Coronary artery (tissue), 2 donors: ENCODE data around the gene SESN1.

Experiments used
- DNase-seq: peaks from one replicate; pipeline ENCODE4 v3.0.0-alpha.2; 2017; ENCODE audit warnings: low spot score
- H3K27ac ChIP-seq, 2 donors: fragments of 200-600 bp; sonication (generic); one replicate each; pipeline ENCODE4 v1.5.1; 2016 to 2019
- H3K4me3 ChIP-seq: fragments of 200-600 bp; sonication (generic); 2 replicates; pipeline ENCODE4 v1.5.1; 2016; ENCODE audit warnings: mild to moderate bottlenecking, moderate library complexity
- TF ChIP-seq, protein P1 (sequence below): fragments of 200-600 bp; sonication (generic); IDR thresholded peaks from one replicate; pipeline ENCODE4 v1.5.1; 2019; ENCODE audit warnings: antibody characterized with exemption

SESN1 gene

GRCh38 chr6:109045493-109045892 is 49.2 kb downstream of the SESN1 start:
- no peak for DNase-seq
- Histone ChIP-seq H3K4me3 (no peak overlapping the region), H3K27ac (no peak overlapping the region)
- TF ChIP-seq, protein P1, sequence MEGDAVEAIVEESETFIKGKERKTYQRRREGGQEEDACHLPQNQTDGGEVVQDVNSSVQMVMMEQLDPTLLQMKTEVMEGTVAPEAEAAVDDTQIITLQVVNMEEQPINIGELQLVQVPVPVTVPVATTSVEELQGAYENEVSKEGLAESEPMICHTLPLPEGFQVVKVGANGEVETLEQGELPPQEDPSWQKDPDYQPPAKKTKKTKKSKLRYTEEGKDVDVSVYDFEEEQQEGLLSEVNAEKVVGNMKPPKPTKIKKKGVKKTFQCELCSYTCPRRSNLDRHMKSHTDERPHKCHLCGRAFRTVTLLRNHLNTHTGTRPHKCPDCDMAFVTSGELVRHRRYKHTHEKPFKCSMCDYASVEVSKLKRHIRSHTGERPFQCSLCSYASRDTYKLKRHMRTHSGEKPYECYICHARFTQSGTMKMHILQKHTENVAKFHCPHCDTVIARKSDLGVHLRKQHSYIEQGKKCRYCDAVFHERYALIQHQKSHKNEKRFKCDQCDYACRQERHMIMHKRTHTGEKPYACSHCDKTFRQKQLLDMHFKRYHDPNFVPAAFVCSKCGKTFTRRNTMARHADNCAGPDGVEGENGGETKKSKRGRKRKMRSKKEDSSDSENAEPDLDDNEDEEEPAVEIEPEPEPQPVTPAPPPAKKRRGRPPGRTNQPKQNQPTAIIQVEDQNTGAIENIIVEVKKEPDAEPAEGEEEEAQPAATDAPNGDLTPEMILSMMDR: no peak

- TF ChIP-seq, protein P1: no peak
- Histone ChIP-seq H3K4me3 (no peak overlapping the region), H3K27ac (no peak overlapping the region)
- DNase-seq: no peak
Measured at GRCh38 chr6:109039795-109040194, 54.9 kb downstream of the SESN1 start.

DNA sequence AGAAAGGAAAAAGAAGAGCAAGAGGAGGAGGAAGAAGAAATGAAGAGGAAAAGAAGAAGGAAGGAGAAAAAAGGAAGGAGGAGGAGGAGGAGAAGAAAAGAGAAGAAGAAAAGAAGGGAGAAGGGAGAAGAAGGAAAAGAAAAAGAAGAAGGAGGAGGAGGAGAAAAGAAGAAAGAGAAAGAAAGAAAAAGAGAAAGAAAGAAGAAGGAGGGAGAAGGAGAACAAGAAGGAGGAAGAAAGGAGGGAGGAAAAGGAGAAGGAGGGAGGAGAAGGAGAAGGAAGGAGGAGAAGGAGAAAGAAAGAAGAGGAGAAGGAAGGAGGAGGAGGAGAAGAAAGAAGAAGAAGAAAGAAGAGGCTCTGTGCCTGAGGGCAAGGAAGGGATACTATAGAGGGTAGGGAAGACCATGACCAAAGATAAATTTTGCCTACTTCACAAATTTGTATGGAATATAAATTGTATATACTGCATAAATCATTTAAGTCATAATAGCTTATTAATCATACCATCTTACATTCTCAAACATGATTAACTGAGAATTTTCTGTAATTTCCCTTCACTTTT is 55.7 kb downstream of the SESN1 start:
- Histone ChIP-seq H3K27ac (no peak overlapping the region), H3K4me3 (no peak overlapping the region)
- DNase-seq: no peak
- TF ChIP-seq, protein P1: no peak

DNA sequence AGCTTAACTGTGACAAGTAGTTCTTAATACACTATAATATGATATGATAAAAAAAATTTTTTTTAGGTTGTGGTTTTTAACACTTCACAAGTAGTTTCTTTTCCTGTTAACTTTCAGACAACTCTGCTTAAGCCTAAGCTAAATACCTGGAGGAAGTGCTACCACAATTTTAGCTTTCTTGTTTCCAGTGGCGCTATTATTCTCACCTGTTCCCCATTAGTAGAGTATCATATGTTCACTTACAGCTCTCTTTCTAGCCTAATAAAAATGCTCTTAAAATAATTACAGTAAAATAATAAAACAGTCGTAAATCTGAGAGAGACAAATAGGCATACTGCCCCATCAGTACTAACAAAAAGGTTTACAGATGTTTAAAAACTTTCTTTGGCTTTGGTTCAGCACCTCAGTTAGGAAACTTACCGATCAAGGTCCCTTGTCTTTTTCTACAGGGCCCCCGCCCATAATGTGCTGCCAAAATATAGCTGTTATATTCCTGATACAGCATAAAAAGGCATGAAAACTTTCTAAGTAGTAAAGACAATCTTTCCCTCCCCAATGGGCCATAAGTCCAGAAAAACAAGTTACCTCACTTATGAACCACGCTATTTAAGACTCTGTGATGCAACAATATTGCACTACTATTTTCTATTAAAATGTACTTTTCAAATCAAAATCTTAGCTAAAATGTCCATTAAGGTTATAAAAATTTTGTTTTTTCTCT is 57.9 kb downstream of the SESN1 start:
- DNase-seq: no peak
- TF ChIP-seq, protein P1: no peak
- Histone ChIP-seq H3K27ac (no peak overlapping the region), H3K4me3 (no peak overlapping the region)

DNA sequence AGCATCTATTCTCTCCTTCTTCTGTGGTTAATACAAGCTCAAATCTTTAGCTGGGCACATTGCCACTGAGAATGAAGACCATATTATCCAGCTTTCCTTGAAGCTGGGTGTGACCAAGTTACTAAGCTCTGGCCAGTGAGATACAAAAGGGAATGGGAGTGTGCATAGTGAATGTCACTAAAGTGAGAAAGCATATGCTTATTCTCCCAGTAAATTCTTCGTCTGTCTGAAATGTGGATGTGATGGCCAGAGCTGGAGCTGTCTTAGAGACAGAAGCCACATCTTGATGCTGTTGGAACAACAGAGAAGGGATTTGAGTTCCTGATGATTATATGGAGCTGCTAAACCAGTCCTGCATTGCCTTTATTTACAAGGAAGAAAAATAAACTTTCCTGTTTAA is 60.1 kb downstream of the SESN1 start:
- TF ChIP-seq, protein P1: no peak
- Histone ChIP-seq H3K27ac (no peak overlapping the region), H3K4me3 (no peak overlapping the region)
- no peak for DNase-seq

DNA sequence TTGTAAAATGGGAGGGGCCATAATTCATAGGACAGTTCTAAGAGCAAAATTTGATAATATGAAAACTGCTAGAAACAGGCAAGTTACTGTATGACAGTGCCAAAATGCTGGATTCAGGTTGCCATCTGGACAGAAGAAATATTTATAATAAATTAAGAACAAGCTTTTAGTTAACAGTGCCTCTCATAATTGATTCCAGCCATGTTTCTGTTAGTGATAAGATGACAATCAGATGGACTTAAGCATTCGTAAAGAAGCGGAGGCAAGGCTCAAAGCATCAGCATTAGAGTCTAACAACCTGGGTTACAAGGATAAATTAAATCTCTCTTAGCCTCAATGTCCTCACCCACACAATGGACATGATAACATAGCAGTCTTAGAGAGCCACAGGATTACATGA is 61.0 kb downstream of the SESN1 start:
- TF ChIP-seq, protein P1: no peak
- no peak for DNase-seq
- H3K4me3 ChIP-seq: no peak overlapping the region
- H3K27ac ChIP-seq: no peak overlapping the region

GRCh38 chr6:109031416-109031815 is 63.2 kb downstream of the SESN1 start:
- no peak overlapping the region for H3K27ac ChIP-seq
- DNase-seq: no peak
- H3K4me3 ChIP-seq: no peak overlapping the region
- TF ChIP-seq, protein P1: no peak
